WTC11 (cell line): Measurements from ENCODE around the gene CASD1. TPM values are rescaled to one million over a fixed set of nuclear protein-coding genes. Genes with fewer than 3 reads are reported as not detected.

ENCODE experiments used
- ATAC-seq: fragments of 200-7000 bp; cut with Tn5 transposase; 2 replicates; pipeline ENCODE4 v1.10.0; 2021; ENCODE audit warnings: mild to moderate bottlenecking, moderate library complexity
- CTCF ChIA-PET: fragments of 300-600 bp; sonication (Branson Sonifier 250); formaldehyde crosslinking; loops from one replicate; lab custom pipeline; 2021; ENCODE audit warnings: antibody characterized with exemption; lab: Charles Lee
- POLR2A ChIA-PET: fragments of 350-600 bp; sonication (Branson Sonifier 250); formaldehyde crosslinking; loops from one replicate; lab custom pipeline; 2021; ENCODE audit warnings: antibody characterized with exemption; lab: Charles Lee
- DNase-seq: peaks from one replicate; pipeline ENCODE4 v3.0.0; 2021; ENCODE audit warnings: low spot score
- H3K27ac Mint-ChIP-seq: 2 replicates; pipeline ENCODE4 v1.8.0; 2021; ENCODE audit warnings: mixed read lengths
- H3K27me3 Mint-ChIP-seq: 2 replicates; pipeline ENCODE4 v1.8.0; 2021; ENCODE audit warnings: low read depth, mild to moderate bottlenecking, moderate library complexity, mixed read lengths
- H3K36me3 Mint-ChIP-seq: 2 replicates; pipeline ENCODE4 v1.8.0; 2021; ENCODE audit warnings: mixed read lengths
- H3K4me1 Mint-ChIP-seq: 2 replicates; pipeline ENCODE4 v1.8.0; 2022; ENCODE audit warnings: mixed read lengths
- H3K4me3 Mint-ChIP-seq: 2 replicates; pipeline ENCODE4 v1.8.0; 2021; ENCODE audit warnings: mild to moderate bottlenecking, moderate library complexity, mixed read lengths
- H3K9me3 Mint-ChIP-seq: 2 replicates; pipeline ENCODE4 v1.8.0; 2021; ENCODE audit warnings: mixed read lengths
- ARID4B ChIP-seq: sonication (generic); formaldehyde crosslinking; IDR thresholded peaks from 2 replicates; pipeline ENCODE4 v1.8.0; 2023; ENCODE audit warnings: missing genetic modification reagents, mild to moderate bottlenecking, borderline replicate concordance
- E2F1 ChIP-seq: sonication (generic); formaldehyde crosslinking; IDR thresholded peaks from 2 replicates; pipeline ENCODE4 v1.8.0; 2022; ENCODE audit warnings: mild to moderate bottlenecking, missing genetic modification reagents
- E2F5 ChIP-seq: sonication (generic); formaldehyde crosslinking; IDR thresholded peaks from 2 replicates; pipeline ENCODE4 v1.8.1; 2022; ENCODE audit warnings: mild to moderate bottlenecking, moderate library complexity, missing genetic modification reagents
- ETV6 ChIP-seq: sonication (generic); formaldehyde crosslinking; IDR thresholded peaks from 2 replicates; pipeline ENCODE4 v1.8.1; 2022; ENCODE audit warnings: mild to moderate bottlenecking, missing genetic modification reagents
- FOXP4 ChIP-seq: sonication (generic); formaldehyde crosslinking; IDR thresholded peaks from 2 replicates; pipeline ENCODE4 v1.8.0; 2022; ENCODE audit warnings: mild to moderate bottlenecking, missing genetic modification reagents
- IRF1 ChIP-seq: sonication (generic); formaldehyde crosslinking; IDR thresholded peaks from 2 replicates; pipeline ENCODE4 v1.8.0; 2023; ENCODE audit warnings: missing genetic modification reagents
- MYBL2 ChIP-seq: sonication (generic); formaldehyde crosslinking; IDR thresholded peaks from 2 replicates; pipeline ENCODE4 v1.8.1; 2023; ENCODE audit warnings: mild to moderate bottlenecking, moderate library complexity, missing genetic modification reagents
- NFATC4 ChIP-seq: fragments of 250-450 bp; sonication (Bioruptor Pico); IDR thresholded peaks from 2 replicates; pipeline ENCODE4 v1.9.0; 2021; ENCODE audit warnings: mild to moderate bottlenecking
- NFE2L1 ChIP-seq: sonication (generic); formaldehyde crosslinking; IDR thresholded peaks from 2 replicates; pipeline ENCODE4 v1.8.1; 2023; ENCODE audit warnings: missing genetic modification reagents
- PREB ChIP-seq: sonication (generic); formaldehyde crosslinking; IDR thresholded peaks from 2 replicates; pipeline ENCODE4 v1.8.1; 2022; ENCODE audit warnings: mild to moderate bottlenecking, missing genetic modification reagents, moderate library complexity, borderline replicate concordance
- SMAD3 ChIP-seq: sonication (generic); formaldehyde crosslinking; IDR thresholded peaks from 2 replicates; pipeline ENCODE4 v1.8.0; 2022; ENCODE audit warnings: missing genetic modification reagents, mild to moderate bottlenecking, borderline replicate concordance
- STAT6 ChIP-seq: sonication (generic); formaldehyde crosslinking; conservative IDR thresholded peaks from 2 replicates; pipeline ENCODE4 v1.8.1; 2023; ENCODE audit warnings: mild to moderate bottlenecking, low read depth, missing genetic modification reagents, moderate library complexity
- TEAD1 ChIP-seq: sonication (generic); formaldehyde crosslinking; IDR thresholded peaks from 2 replicates; pipeline ENCODE4 v1.8.0; 2022; ENCODE audit warnings: mild to moderate bottlenecking, missing genetic modification reagents
- TEAD4 ChIP-seq: sonication (generic); formaldehyde crosslinking; IDR thresholded peaks from 2 replicates; pipeline ENCODE4 v1.8.0; 2022; ENCODE audit warnings: mild to moderate bottlenecking, missing genetic modification reagents
- ZNF138 ChIP-seq: sonication (generic); formaldehyde crosslinking; conservative IDR thresholded peaks from 2 replicates; pipeline ENCODE4 v1.8.1; 2022; ENCODE audit warnings: mild to moderate bottlenecking, moderate library complexity, missing genetic modification reagents
- ZNF219 ChIP-seq: sonication (generic); formaldehyde crosslinking; IDR thresholded peaks from 2 replicates; pipeline ENCODE4 v1.8.0; 2023; ENCODE audit warnings: missing genetic modification reagents, mild to moderate bottlenecking, borderline replicate concordance
- total RNA-seq: library from RNA; stranded (reverse); gene quantifications from 3 replicates; pipeline ENCODE4 v1.2.3, GENCODE V29; 2021

CASD1 gene
- total RNA-seq, 1 experiment from 2014 or later = 19.5 TPM

GRCh38 chr7:94507962-94508361, 1.6 kb upstream of the CASD1 start (continued):
- TF ChIP-seq STAT6 (no peak), SMAD3 (no peak), PREB (no peak), NFATC4 (CRISPR knock-in tag) (no peak), ETV6 (no peak), E2F1 (CRISPR knock-in tag) (no peak)
- TF ChIP-seq, all 79 proteins: peak for 0

- ATAC-seq (peak; percentile 79), DNase-seq (peak; percentile 73)
- ChIA-PET POLR2A (interaction anchor here (0.8 kb wide), 1 partner anchor 21 kb away, joined by 3 read pairs; no protein-coding TSS in a partner anchor), CTCF (interaction anchor here (0.5 kb wide), 1 partner anchor 584 kb away, joined by 3 read pairs; no protein-coding TSS in a partner anchor)
- Mint-ChIP-seq H3K36me3 (no peaks in the 10 kb centered on the region), H3K4me1 (peaks cover 45% of the 10 kb centered on the region), H3K4me3 (peak overlapping the region; percentile 78), H3K27me3 (no peaks in the 10 kb centered on the region), H3K9me3 (no peaks in the 10 kb centered on the region), H3K27ac (peak overlapping the region; percentile 70; the same call in 1 of the 2 replicates)
- TF ChIP-seq ARID4B (CRISPR knock-in tag) = peak; percentile 41; the same call in 1 of the 2 replicates
- peak; percentile 72; the same call in 1 of the 2 replicates for TF ChIP-seq FOXP4 (CRISPR knock-in tag)
- TF ChIP-seq TEAD4 (CRISPR knock-in tag) = no peak
- TF ChIP-seq NFE2L1 (CRISPR knock-in tag) = no peak
- TF ChIP-seq ZNF138 (CRISPR knock-in tag) = no peak
- peak; percentile 65 for TF ChIP-seq E2F5 (CRISPR knock-in tag)
- peak; percentile 53; the same call in 1 of the 2 replicates for TF ChIP-seq TEAD1 (CRISPR knock-in tag)
- no peak for TF ChIP-seq STAT6
- TF ChIP-seq PREB = no peak
- TF ChIP-seq MYBL2 (CRISPR knock-in tag) = peak; percentile 79; the same call in 1 of the 2 replicates
- peak; percentile 80 for TF ChIP-seq ZNF219 (CRISPR knock-in tag)
- no peak for TF ChIP-seq IRF1 (CRISPR knock-in tag)
Observed at GRCh38 chr7:94509887-94510581, 425 bp downstream of the CASD1 start.
